Neural cell (in vitro differentiated cells): Measurements from ENCODE around the gene PPM1G. TPM values are rescaled to one million over a fixed set of nuclear protein-coding genes. Genes with fewer than 3 reads are reported as not detected.

Source experiments
- H2AFZ ChIP-seq: fragments of 200-600, 300-800 bp; sonication (generic), shearing (Covaris generic); 2 replicates; pipeline ENCODE4 v1.6.0; 2014; ENCODE audit warnings: low read depth, mild to moderate bottlenecking, antibody characterized with exemption, low read length, moderate library complexity
- H3F3A ChIP-seq: fragments of 200-600 bp; shearing (Covaris generic); 2 replicates; pipeline ENCODE4 v1.6.1; 2016; ENCODE audit warnings: mild to moderate bottlenecking, moderate library complexity, mixed read lengths, antibody characterized with exemption, low read length; ENCODE audit not compliant: insufficient read depth, poor library complexity, severe bottlenecking
- H3K27ac ChIP-seq: fragments of 200-600, 300-800 bp; sonication (generic), shearing (Covaris generic); 2 replicates; pipeline ENCODE4 v1.5.1; 2014; ENCODE audit warnings: mild to moderate bottlenecking, low read length, moderate library complexity
- H3K27me3 ChIP-seq: fragments of 300-800, 200-600 bp; sonication (generic), shearing (Covaris generic); 2 replicates; pipeline ENCODE4 v1.6.0; 2014; ENCODE audit warnings: mild to moderate bottlenecking, low read depth, low read length, moderate library complexity; ENCODE audit not compliant: insufficient read depth
- H3K36me3 ChIP-seq: fragments of 300-800, 200-600 bp; sonication (generic), shearing (Covaris generic); 2 replicates; pipeline ENCODE4 v1.5.1; 2014; ENCODE audit warnings: mild to moderate bottlenecking, antibody characterized with exemption, low read length, moderate library complexity; ENCODE audit not compliant: insufficient read depth
- H3K4me2 ChIP-seq: fragments of 300-800, 200-600 bp; sonication (generic), shearing (Covaris generic); 2 replicates; pipeline ENCODE4 v1.6.0; 2014; ENCODE audit warnings: mild to moderate bottlenecking, low read length
- H3K4me3 ChIP-seq: fragments of 300-800, 200-600 bp; sonication (generic), shearing (Covaris generic); 2 replicates; pipeline ENCODE4 v1.5.1; 2014; ENCODE audit warnings: mild to moderate bottlenecking, low read length, moderate library complexity
- H3K79me2 ChIP-seq: fragments of 200-600 bp; shearing (Covaris generic); replicated peaks from 2 replicates; pipeline ENCODE4 v1.6.0; 2014; ENCODE audit warnings: mild to moderate bottlenecking, low read length, moderate library complexity; ENCODE audit not compliant: insufficient read depth
- H3K9ac ChIP-seq: fragments of 300-800, 200-600 bp; sonication (generic), shearing (Covaris generic); 2 replicates; pipeline ENCODE4 v1.6.1; 2016; ENCODE audit warnings: mild to moderate bottlenecking, low read length, mixed read lengths
- H3K9me2 ChIP-seq: fragments of 200-600 bp; shearing (Covaris generic); 2 replicates; pipeline ENCODE4 v1.6.1; 2016; ENCODE audit warnings: mild to moderate bottlenecking, low read length, mixed read lengths; ENCODE audit not compliant: insufficient read depth
- H3K9me3 ChIP-seq: fragments of 200-600, 300-800 bp; sonication (generic), shearing (Covaris generic); 2 replicates; pipeline ENCODE4 v1.6.1; 2016; ENCODE audit warnings: mild to moderate bottlenecking, mixed run types, low read length, moderate library complexity, mixed read lengths
- H4K20me1 ChIP-seq: fragments of 200-600 bp; shearing (Covaris generic); 2 replicates; pipeline ENCODE4 v1.6.1; 2016; ENCODE audit warnings: mild to moderate bottlenecking, mixed run types; ENCODE audit not compliant: insufficient read depth
- EP300 ChIP-seq: fragments of 450-650 bp; conservative IDR thresholded peaks from 2 replicates; pipeline ENCODE4 v1.6.1; 2014; ENCODE audit warnings: antibody characterized with exemption, mild to moderate bottlenecking, moderate library complexity; ENCODE audit not compliant: poor library complexity, severe bottlenecking
- EZH2 ChIP-seq: fragments of 200-600, 300-800 bp; shearing (Covaris generic), sonication (generic); IDR thresholded peaks from 2 replicates; pipeline ENCODE4 v1.6.1; 2014; ENCODE audit warnings: antibody characterized with exemption, low read length, borderline replicate concordance, mild to moderate bottlenecking; ENCODE audit not compliant: insufficient read depth, poor library complexity, severe bottlenecking
- MXI1 ChIP-seq: fragments of 450-650 bp; conservative IDR thresholded peaks from 2 replicates; pipeline ENCODE4 v1.6.1; 2014; ENCODE audit warnings: antibody characterized with exemption, mild to moderate bottlenecking; ENCODE audit not compliant: poor library complexity, severe bottlenecking
- POLR2AphosphoS5 ChIP-seq: IDR thresholded peaks from 2 replicates; pipeline ENCODE4 v1.6.1; 2012
- RAD21 ChIP-seq: fragments of 450-650 bp; conservative IDR thresholded peaks from 2 replicates; pipeline ENCODE4 v1.6.1; 2014; ENCODE audit warnings: antibody characterized with exemption, mild to moderate bottlenecking, moderate library complexity
- SMC3 ChIP-seq: fragments of 450-650 bp; conservative IDR thresholded peaks from 2 replicates; pipeline ENCODE4 v1.6.1; 2014; ENCODE audit warnings: antibody characterized with exemption, mild to moderate bottlenecking, moderate library complexity; ENCODE audit not compliant: poor library complexity
- TAF1 ChIP-seq: IDR thresholded peaks from 2 replicates; pipeline ENCODE4 v1.6.1; 2012; ENCODE audit warnings: low read depth
- polyA plus RNA-seq: library from polyadenylated mRNA; depleted of rRNA; stranded (reverse); fragments of >200 nt; gene quantifications from 2 replicates; pipeline ENCODE4 v1.2.3, GENCODE V29; 2014
- TF ChIP-seq, protein P1 (sequence below): IDR thresholded peaks from 2 replicates; pipeline ENCODE4 v1.6.1; 2012; ENCODE audit warnings: borderline replicate concordance
- TF ChIP-seq, protein P2 (sequence below): fragments of 450-650 bp; IDR thresholded peaks from 2 replicates; pipeline ENCODE4 v1.5.1; 2014; ENCODE audit warnings: antibody characterized with exemption, mild to moderate bottlenecking, moderate library complexity; ENCODE audit not compliant: poor library complexity, severe bottlenecking

Gene PPM1G
- polyA plus RNA-seq, 1 donor from 2014 or later, result 107 TPM

DNA sequence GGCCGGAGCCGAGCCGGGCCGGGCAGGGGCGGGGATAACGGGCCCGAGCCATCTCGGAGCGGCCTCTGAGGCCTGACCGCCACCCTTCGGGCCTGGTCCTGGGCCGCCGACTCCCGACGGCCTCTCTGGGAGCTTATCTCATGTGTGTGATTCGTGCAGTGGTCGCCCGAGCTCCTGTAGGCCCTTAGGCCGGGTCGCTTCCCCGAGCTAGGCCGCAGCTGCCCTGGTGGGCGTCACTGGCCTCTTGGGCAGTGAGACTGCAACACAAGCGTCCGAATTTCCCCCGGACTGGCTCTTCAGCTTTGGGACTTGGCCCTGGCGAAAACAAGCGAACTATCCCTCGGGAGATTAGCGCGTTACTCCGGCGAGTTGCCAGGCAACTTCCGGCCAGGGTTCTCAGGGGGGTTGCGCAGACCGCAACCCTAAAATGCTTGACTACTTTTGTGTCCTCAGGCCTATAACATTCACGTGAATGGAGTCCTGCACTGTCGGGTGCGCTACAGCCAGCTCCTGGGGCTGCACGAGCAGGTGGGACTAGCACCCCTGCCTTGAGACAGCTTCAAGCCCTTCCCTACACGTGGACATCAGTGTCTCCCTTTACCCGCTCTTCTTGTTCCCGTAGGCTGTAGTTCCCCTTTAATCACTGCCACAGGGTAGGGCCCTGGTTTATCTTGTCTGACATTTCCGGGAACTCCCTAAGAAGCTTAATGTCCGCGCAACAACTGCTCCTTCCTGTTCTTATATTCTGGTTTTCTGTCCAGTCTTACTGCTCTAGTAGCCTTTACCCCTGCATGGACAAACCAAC lies 38.4 kb downstream of the PPM1G start:
- Histone ChIP-seq H3K9me2 (no peaks in the 10 kb centered on the region), H3F3A (no peaks in the 10 kb centered on the region), H3K4me2 (peak overlapping the region; percentile 99), H3K27me3 (no peaks in the 10 kb centered on the region), H3K27ac (peak overlapping the region; percentile 82), H4K20me1 (no peaks in the 10 kb centered on the region), H3K9me3 (no peaks in the 10 kb centered on the region), H3K36me3 (no peaks in the 10 kb centered on the region), H3K79me2 (peaks cover 29% of the 10 kb centered on the region), H3K9ac (peak overlapping the region; percentile 97), H3K4me3 (peak overlapping the region; percentile 93), H2AFZ (peak overlapping the region; percentile 96)
- TF ChIP-seq TAF1 (no peak), EP300 (no peak), EZH2 (no peak)
- TF ChIP-seq, protein P1, sequence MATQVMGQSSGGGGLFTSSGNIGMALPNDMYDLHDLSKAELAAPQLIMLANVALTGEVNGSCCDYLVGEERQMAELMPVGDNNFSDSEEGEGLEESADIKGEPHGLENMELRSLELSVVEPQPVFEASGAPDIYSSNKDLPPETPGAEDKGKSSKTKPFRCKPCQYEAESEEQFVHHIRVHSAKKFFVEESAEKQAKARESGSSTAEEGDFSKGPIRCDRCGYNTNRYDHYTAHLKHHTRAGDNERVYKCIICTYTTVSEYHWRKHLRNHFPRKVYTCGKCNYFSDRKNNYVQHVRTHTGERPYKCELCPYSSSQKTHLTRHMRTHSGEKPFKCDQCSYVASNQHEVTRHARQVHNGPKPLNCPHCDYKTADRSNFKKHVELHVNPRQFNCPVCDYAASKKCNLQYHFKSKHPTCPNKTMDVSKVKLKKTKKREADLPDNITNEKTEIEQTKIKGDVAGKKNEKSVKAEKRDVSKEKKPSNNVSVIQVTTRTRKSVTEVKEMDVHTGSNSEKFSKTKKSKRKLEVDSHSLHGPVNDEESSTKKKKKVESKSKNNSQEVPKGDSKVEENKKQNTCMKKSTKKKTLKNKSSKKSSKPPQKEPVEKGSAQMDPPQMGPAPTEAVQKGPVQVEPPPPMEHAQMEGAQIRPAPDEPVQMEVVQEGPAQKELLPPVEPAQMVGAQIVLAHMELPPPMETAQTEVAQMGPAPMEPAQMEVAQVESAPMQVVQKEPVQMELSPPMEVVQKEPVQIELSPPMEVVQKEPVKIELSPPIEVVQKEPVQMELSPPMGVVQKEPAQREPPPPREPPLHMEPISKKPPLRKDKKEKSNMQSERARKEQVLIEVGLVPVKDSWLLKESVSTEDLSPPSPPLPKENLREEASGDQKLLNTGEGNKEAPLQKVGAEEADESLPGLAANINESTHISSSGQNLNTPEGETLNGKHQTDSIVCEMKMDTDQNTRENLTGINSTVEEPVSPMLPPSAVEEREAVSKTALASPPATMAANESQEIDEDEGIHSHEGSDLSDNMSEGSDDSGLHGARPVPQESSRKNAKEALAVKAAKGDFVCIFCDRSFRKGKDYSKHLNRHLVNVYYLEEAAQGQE, result peak; percentile 9

DNA sequence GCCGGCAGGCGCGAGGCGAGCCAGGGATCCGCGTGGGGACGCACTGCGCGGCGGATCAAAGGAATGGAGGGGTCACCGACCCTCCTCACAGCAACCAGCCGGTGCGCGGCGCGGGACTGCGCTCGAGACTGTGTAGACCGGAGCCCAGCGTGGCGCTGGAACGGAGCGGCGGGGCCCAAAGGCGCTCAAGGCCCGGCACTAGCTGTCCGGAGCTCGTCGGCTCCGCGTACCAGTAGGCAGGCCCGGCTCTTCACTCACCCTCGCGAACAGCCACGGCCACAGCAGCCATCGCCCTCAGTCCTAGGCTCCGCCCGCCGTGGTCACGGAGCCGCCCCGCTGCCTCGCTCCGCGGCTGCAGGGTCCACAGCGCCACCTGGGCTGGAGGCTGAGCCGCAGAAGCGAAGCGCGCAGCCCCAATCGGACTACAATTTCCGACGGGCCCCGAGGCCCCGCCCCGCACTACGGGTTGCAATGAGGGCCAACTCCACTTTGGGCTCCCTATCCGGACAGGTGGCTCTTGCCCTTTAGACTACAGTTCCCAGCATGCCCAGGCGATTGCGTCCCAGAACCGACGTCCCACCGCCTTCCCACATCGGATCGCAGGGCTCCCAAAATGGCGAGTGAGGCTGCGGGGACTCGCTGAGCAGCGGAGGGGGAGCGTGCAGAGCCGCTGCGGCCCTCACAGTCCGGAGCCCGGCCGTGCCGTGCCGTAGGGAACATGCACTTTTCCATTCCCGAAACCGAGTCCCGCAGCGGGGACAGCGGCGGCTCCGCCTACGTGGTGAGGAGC lies 39.2 kb downstream of the PPM1G start, which contains the start of the genes EIF2B4 and SNX17:
TSS of gene EIF2B4 (minus strand) at position 313 of the 790 bp plus-strand sequence. CDS start at position 289, 24 bp downstream.
TSS of gene SNX17 (plus strand) at position 591 of the 790 bp plus-strand sequence. CDS start at position 719, 128 bp downstream.
- peak within 1 kb of the TSS; percentile 86 for H3K27ac ChIP-seq
- peak within 1 kb of the TSS; percentile 93 for H3K4me3 ChIP-seq
- no peaks in the 10 kb centered on the region for H3F3A ChIP-seq
- no peaks in the 10 kb centered on the region for H4K20me1 ChIP-seq
- H3K4me2 ChIP-seq, result peak within 1 kb of the TSS; percentile 99
- no peaks in the 10 kb centered on the region for H3K9me2 ChIP-seq
- H3K9me3 ChIP-seq, result no peaks in the 10 kb centered on the region
- H3K36me3 ChIP-seq, result no peaks in the 10 kb centered on the region
- no peaks in the 10 kb centered on the region for H3K27me3 ChIP-seq
- TF ChIP-seq EZH2, result no peak
- peak; percentile 63 for TF ChIP-seq RAD21
- peak; percentile 90 for TF ChIP-seq POLR2AphosphoS5
- TF ChIP-seq, protein P1, result peak; percentile 66
- peak; percentile 92 for TF ChIP-seq TAF1
- TF ChIP-seq EP300, result peak; percentile 75
- peak; percentile 70 for TF ChIP-seq SMC3
- TF ChIP-seq, protein P2, sequence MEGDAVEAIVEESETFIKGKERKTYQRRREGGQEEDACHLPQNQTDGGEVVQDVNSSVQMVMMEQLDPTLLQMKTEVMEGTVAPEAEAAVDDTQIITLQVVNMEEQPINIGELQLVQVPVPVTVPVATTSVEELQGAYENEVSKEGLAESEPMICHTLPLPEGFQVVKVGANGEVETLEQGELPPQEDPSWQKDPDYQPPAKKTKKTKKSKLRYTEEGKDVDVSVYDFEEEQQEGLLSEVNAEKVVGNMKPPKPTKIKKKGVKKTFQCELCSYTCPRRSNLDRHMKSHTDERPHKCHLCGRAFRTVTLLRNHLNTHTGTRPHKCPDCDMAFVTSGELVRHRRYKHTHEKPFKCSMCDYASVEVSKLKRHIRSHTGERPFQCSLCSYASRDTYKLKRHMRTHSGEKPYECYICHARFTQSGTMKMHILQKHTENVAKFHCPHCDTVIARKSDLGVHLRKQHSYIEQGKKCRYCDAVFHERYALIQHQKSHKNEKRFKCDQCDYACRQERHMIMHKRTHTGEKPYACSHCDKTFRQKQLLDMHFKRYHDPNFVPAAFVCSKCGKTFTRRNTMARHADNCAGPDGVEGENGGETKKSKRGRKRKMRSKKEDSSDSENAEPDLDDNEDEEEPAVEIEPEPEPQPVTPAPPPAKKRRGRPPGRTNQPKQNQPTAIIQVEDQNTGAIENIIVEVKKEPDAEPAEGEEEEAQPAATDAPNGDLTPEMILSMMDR, result peak; percentile 99
- peak; percentile 92 for TF ChIP-seq MXI1
- peaks cover 29% of the 10 kb centered on the region for H3K79me2 ChIP-seq
- peak within 1 kb of the TSS; percentile 97 for H3K9ac ChIP-seq
- H2AFZ ChIP-seq, result peak within 1 kb of the TSS; percentile 96
